ENCODE data around the gene ACOT11. TPM values are rescaled to one million over a fixed set of nuclear protein-coding genes. Genes with fewer than 3 reads are reported as not detected.

Gene ACOT11
- polyA plus RNA-seq, 1 donor (not counting 4 experiments of a cell fraction or from before 2014, with no cell fraction given): 3.4 TPM

GRCh38 chr1:54569339-54569738, 21.3 kb downstream of the ACOT11 start:
- DNase-seq (ENCODE audit: low read depth, low spot score) (no peak), FAIRE-seq (no peak)
- dilution Hi-C loops (cut with MboI; ENCODE audit: extremely low pct_ligation_motif_present, low sequenced_read_pairs): no loop called here
- Histone ChIP-seq H3K4me1 (ENCODE audit: control insufficient read depth, extremely low read depth, insufficient read depth, low read length) (peaks cover 38% of the 10 kb centered on the region), H3K9ac (ENCODE audit: control insufficient read depth, extremely low read depth, insufficient read depth, low read length) (no peak overlapping the region), H4K20me1 (ENCODE audit: control insufficient read depth, extremely low read depth, insufficient read depth, low read length) (no peaks in the 10 kb centered on the region), H3K4me2 (ENCODE audit: control insufficient read depth, extremely low read depth, insufficient read depth, low read depth, low read length) (no peak overlapping the region), H3K27ac (ENCODE audit: control insufficient read depth, insufficient read depth, low read length) (no peak overlapping the region), H2AFZ (ENCODE audit: control insufficient read depth, low read length) (peak overlapping the region; percentile 44), H3K9me3 (ENCODE audit: control insufficient read depth, low read depth, low read length) (no peaks in the 10 kb centered on the region), H3K27me3 (ENCODE audit: control insufficient read depth, extremely low read depth, insufficient read depth, low read length) (no peaks in the 10 kb centered on the region), H3K4me3 (ENCODE audit: control insufficient read depth in 2 of 3, extremely low read depth in 1 of 3, insufficient read depth in 2 of 3, low read depth in 1 of 3, low read length in 3 of 3) (no peak overlapping the region), H3K36me3 (ENCODE audit: control insufficient read depth in 2 of 2, extremely low read depth in 1 of 2, insufficient read depth in 2 of 2, low read length in 2 of 2) (no peaks in the 10 kb centered on the region), H3K9me1 (ENCODE audit: control insufficient read depth, extremely low read depth, insufficient read depth, low read length) (peaks cover 2% of the 10 kb centered on the region), H3K79me2 (ENCODE audit: control insufficient read depth, insufficient read depth, low read length) (no peaks in the 10 kb centered on the region)
- TF ChIP-seq CTCF (optimal IDR thresholded peaks at IDR 0.05 in 1 of 3, IDR thresholded peaks at IDR 0.05 in 1 of 3, conservative IDR thresholded peaks at IDR 0.05 in 1 of 3; ENCODE audit: extremely low read depth in 1 of 3, insufficient read depth in 2 of 3, low read length in 3 of 3): no peak

- peaks cover 33% of the 10 kb centered on the region for H3K4me1 ChIP-seq (ENCODE audit: control insufficient read depth, extremely low read depth, insufficient read depth, low read length)
- H3K79me2 ChIP-seq (ENCODE audit: control insufficient read depth, insufficient read depth, low read length): no peaks in the 10 kb centered on the region
- no peaks in the 10 kb centered on the region for H3K9me3 ChIP-seq (ENCODE audit: control insufficient read depth, low read depth, low read length)
- no peaks in the 10 kb centered on the region for H3K27me3 ChIP-seq (ENCODE audit: control insufficient read depth, extremely low read depth, insufficient read depth, low read length)
- H3K4me2 ChIP-seq (ENCODE audit: control insufficient read depth, extremely low read depth, insufficient read depth, low read depth, low read length): no peak overlapping the region
- no peak overlapping the region for H3K4me3 ChIP-seq (ENCODE audit: control insufficient read depth in 2 of 3, extremely low read depth in 1 of 3, insufficient read depth in 2 of 3, low read depth in 1 of 3, low read length in 3 of 3)
- no peaks in the 10 kb centered on the region for H3K36me3 ChIP-seq (ENCODE audit: control insufficient read depth in 2 of 2, extremely low read depth in 1 of 2, insufficient read depth in 2 of 2, low read length in 2 of 2)
- H2AFZ ChIP-seq (ENCODE audit: control insufficient read depth, low read length): no peak overlapping the region
- FAIRE-seq: no peak
- TF ChIP-seq EZH2 (IDR thresholded peaks at IDR 0.05; ENCODE audit: low read length) (no peak), CTCF (optimal IDR thresholded peaks at IDR 0.05 in 1 of 3, IDR thresholded peaks at IDR 0.05 in 1 of 3, conservative IDR thresholded peaks at IDR 0.05 in 1 of 3; ENCODE audit: extremely low read depth in 1 of 3, insufficient read depth in 2 of 3, low read length in 3 of 3) (no peak)
- H3K27ac ChIP-seq (ENCODE audit: control insufficient read depth, insufficient read depth, low read length): no peak overlapping the region
- no peak overlapping the region for H3K9ac ChIP-seq (ENCODE audit: control insufficient read depth, extremely low read depth, insufficient read depth, low read length)
- dilution Hi-C loops (cut with MboI; ENCODE audit: extremely low pct_ligation_motif_present, low sequenced_read_pairs): no loop called here
- no peak for DNase-seq (ENCODE audit: low read depth, low spot score)
- H4K20me1 ChIP-seq (ENCODE audit: control insufficient read depth, extremely low read depth, insufficient read depth, low read length): no peaks in the 10 kb centered on the region
- peaks cover 2% of the 10 kb centered on the region for H3K9me1 ChIP-seq (ENCODE audit: control insufficient read depth, extremely low read depth, insufficient read depth, low read length)
Observed at GRCh38 chr1:54570161-54570560, 22.1 kb downstream of the ACOT11 start.
